Astrocyte of the cerebellum (primary cell): ENCODE results near the gene QARS1.

Source experiments
- DNase-seq: peaks from one replicate; pipeline ENCODE4 v3.0.0-alpha.2; 2011; ENCODE audit warnings: low read depth
- H3K4me3 ChIP-seq: 2 replicates; pipeline ENCODE4 v1.5.1; 2011; ENCODE audit warnings: mild to moderate bottlenecking, low read depth, low read length, moderate library complexity
- CTCF ChIP-seq: IDR thresholded peaks from 2 replicates; pipeline ENCODE4 v1.5.1; 2012; ENCODE audit warnings: low read length, low read depth, moderate library complexity, mild to moderate bottlenecking; ENCODE audit errors: missing control alignments
- in situ Hi-C: cut with HindIII; loops from 2 replicates; pipeline ENCODE4 v1.10.0; 2017; ENCODE audit warnings: low sequenced_read_pairs

QARS1 gene

GRCh38 chr3:49134471-49135265, 30.1 kb upstream of the QARS1 start:
- in situ Hi-C loops = no loop called here
- no peak for DNase-seq
- TF ChIP-seq CTCF = no peak
- no peak overlapping the region for H3K4me3 ChIP-seq

- in situ Hi-C loops = no loop called here
- peak overlapping the region; percentile 94 for H3K4me3 ChIP-seq
- DNase-seq = peak; percentile 76
These were observed 28.8 kb upstream of the QARS1 start for GRCh38 chr3:49133226-49133951.

GRCh38 chr3:49132437-49133225, 28.1 kb upstream of the QARS1 start, which contains the start of gene LAMB2:
LAMB2 (minus strand) TSS chr3:49133050; CDS start chr3:49132867, 183 bp downstream.
- peak within 1 kb of the TSS; percentile 94 for H3K4me3 ChIP-seq
- DNase-seq = peak; percentile 37
- in situ Hi-C loops = no loop called here
- TF ChIP-seq CTCF = peak; percentile 27

More at GRCh38 chr3:49133226-49133951, 28.8 kb upstream of the QARS1 start:
- no peak for TF ChIP-seq CTCF

- in situ Hi-C loops = no loop called here
- no peak for TF ChIP-seq CTCF
- H3K4me3 ChIP-seq = peak overlapping the region; percentile 94
- DNase-seq = no peak
These were observed 27.5 kb upstream of the QARS1 start for GRCh38 chr3:49132073-49132436.

GRCh38 chr3:49131576-49131975, 27.0 kb upstream of the QARS1 start:
- peak overlapping the region; percentile 94 for H3K4me3 ChIP-seq
- TF ChIP-seq CTCF = no peak
- DNase-seq = no peak
- in situ Hi-C loops = no loop called here

GRCh38 chr3:49131040-49131439, 26.5 kb upstream of the QARS1 start:
- peak overlapping the region; percentile 94 for H3K4me3 ChIP-seq
- no peak for TF ChIP-seq CTCF
- DNase-seq = no peak
- in situ Hi-C loops = no loop called here
